ENCODE results near the gene PMEPA1. TPM values are rescaled to one million over a fixed set of nuclear protein-coding genes. Genes with fewer than 3 reads are reported as not detected.

PMEPA1 gene
- polyA plus RNA-seq, 2 of the 4 experiments (the other 2 are of a cell fraction), result 131 to 147 TPM

GRCh38 chr20:57701651-57702050 is 8.2 kb downstream of the PMEPA1 start (continued):
- no peak for TF ChIP-seq HMGXB4 (CRISPR knock-in tag; IDR thresholded peaks at IDR 0.05; ENCODE audit: borderline replicate concordance)
- no peak for TF ChIP-seq HES2 (IDR thresholded peaks at IDR 0.05)
- TF ChIP-seq POLR2AphosphoS2 (conservative IDR thresholded peaks at IDR 0.05; ENCODE audit: low read length), result no peak
- TF ChIP-seq NR3C1 (IDR thresholded peaks at IDR 0.05), result no peak
- TF ChIP-seq KDM1A (IDR thresholded peaks at IDR 0.05; ENCODE audit: low read depth), result no peak
- no peak for TF ChIP-seq FOSL2 (IDR thresholded peaks at IDR 0.05)
- TF ChIP-seq FOSL2 (CRISPR knock-in tag; IDR thresholded peaks at IDR 0.05), result no peak
- TF ChIP-seq, protein P1, sequence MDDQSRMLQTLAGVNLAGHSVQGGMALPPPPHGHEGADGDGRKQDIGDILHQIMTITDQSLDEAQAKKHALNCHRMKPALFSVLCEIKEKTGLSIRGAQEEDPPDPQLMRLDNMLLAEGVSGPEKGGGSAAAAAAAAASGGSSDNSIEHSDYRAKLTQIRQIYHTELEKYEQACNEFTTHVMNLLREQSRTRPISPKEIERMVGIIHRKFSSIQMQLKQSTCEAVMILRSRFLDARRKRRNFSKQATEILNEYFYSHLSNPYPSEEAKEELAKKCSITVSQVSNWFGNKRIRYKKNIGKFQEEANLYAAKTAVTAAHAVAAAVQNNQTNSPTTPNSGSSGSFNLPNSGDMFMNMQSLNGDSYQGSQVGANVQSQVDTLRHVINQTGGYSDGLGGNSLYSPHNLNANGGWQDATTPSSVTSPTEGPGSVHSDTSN (IDR thresholded peaks at IDR 0.05), result no peak
- no peak for TF ChIP-seq JUN (IDR thresholded peaks at IDR 0.05)
- no peak for TF ChIP-seq SREBF2 (IDR thresholded peaks at IDR 0.05)
- TF ChIP-seq POLR2A (IDR thresholded peaks at IDR 0.05; ENCODE audit: low read length), result no peak
- no peak for TF ChIP-seq KDM5A (IDR thresholded peaks at IDR 0.05)

GRCh38 chr20:57701090-57701489 is 8.7 kb downstream of the PMEPA1 start:
- FAIRE-seq, result no peak
- CTCF ChIA-PET, result interaction anchor here (0.8 to 4.2 kb wide), 4 partner anchors 10 to 386 kb away, joined by 3 to 27 read pairs (median 6); partner anchors contain the start of gene PMEPA1
- POLR2A ChIA-PET, result interaction anchor here (1.6 to 1.7 kb wide), 2 partner anchors 9 to 313 kb away, joined by 5 to 8 read pairs; partner anchors contain the start of gene PMEPA1
- H3K4me2 ChIP-seq, result peak overlapping the region; percentile 85
- peak overlapping the region; percentile 92 to 97 for H3K27ac ChIP-seq
- TF ChIP-seq REST (IDR thresholded peaks at IDR 0.05) (no peak), POLR2AphosphoS2 (conservative IDR thresholded peaks at IDR 0.05; ENCODE audit: low read length) (peak; percentile 53; the same call in 1 of the 2 replicates)
- no peaks in the 10 kb centered on the region for H3K9me3 ChIP-seq
- 65% methylated on average over 6 of the region's 6 CpGs for whole genome bisulfite sequencing (ENCODE audit: missing lambda C conversion rate)
- DNase-seq (ENCODE audit: low read depth in 1 of 2, low spot score in 1 of 2), result no peak
- ATAC-seq, result no peak
- H3K4me3 ChIP-seq, result no peak overlapping the region
- peaks cover 95% of the 10 kb centered on the region for H3K4me1 ChIP-seq

GRCh38 chr20:57699395-57699794 is 10.4 kb downstream of the PMEPA1 start:
- peak overlapping the region; percentile 85 for H3K4me2 ChIP-seq
- H3K4me3 ChIP-seq, result peak overlapping the region; percentile 29
- POLR2A ChIA-PET, result interaction anchor here (1.1 to 2.3 kb wide), 5 partner anchors 10 to 77 kb away, joined by 3 to 78 read pairs (median 12); partner anchors contain the start of gene PMEPA1
- peak overlapping the region; percentile 92 to 97 for H3K27ac ChIP-seq
- WGBS (ENCODE audit: missing lambda C conversion rate), result 55% methylated on average over 8 of the region's 8 CpGs
- DNase-seq (ENCODE audit: low read depth in 1 of 2, low spot score in 1 of 2) (no peak), ATAC-seq (no peak; a peak in 1 of 6 replicates), FAIRE-seq (no peak)
- 0 out of 2 replicates have a peak, but pooled peaks have one; percentile 41 for TF ChIP-seq POLR2AphosphoS2 (conservative IDR thresholded peaks at IDR 0.05; ENCODE audit: low read length)
- TF ChIP-seq GATA3 (IDR thresholded peaks at IDR 0.05; ENCODE audit: borderline replicate concordance), result no peak
- no peak for TF ChIP-seq CBX8 (IDR thresholded peaks at IDR 0.05)
- TF ChIP-seq REST (IDR thresholded peaks at IDR 0.05), result peak; percentile 17; the same call in 1 of the 2 replicates
- TF ChIP-seq FOXS1 (CRISPR knock-in tag; IDR thresholded peaks at IDR 0.05), result no peak
- CTCF ChIA-PET, result interaction anchor here (1.0 to 4.2 kb wide), 10 partner anchors 9 to 511 kb away, joined by 3 to 27 read pairs (median 3); partner anchors contain the start of gene PMEPA1
- peaks cover 95% of the 10 kb centered on the region for H3K4me1 ChIP-seq
- no peaks in the 10 kb centered on the region for H3K9me3 ChIP-seq

Data from A549 (cell line).